Karpas-422 (cell line): ENCODE data around the gene RNF7. TPM values are rescaled to one million over a fixed set of nuclear protein-coding genes. Genes with fewer than 3 reads are reported as not detected.
"Not testable (repeated sequence)": the region's sequence is repeated elsewhere in the genome, so short reads cannot be mapped to it uniquely, and the experiment has no call there.

Source experiments
- DNase-seq: peaks from one replicate; pipeline ENCODE4 v3.0.0-alpha.2; 2015
- H2AFZ ChIP-seq: fragments of 200-600 bp; sonication (generic); 2 replicates; pipeline ENCODE4 v1.6.1; 2014; ENCODE audit warnings: antibody characterized with exemption, low read length, mixed read lengths
- H3K27ac ChIP-seq: fragments of 200-600 bp; sonication (generic); 2 replicates; pipeline ENCODE4 v1.5.1; 2014; ENCODE audit warnings: mild to moderate bottlenecking, low read length, moderate library complexity
- H3K27me3 ChIP-seq: fragments of 200-600 bp; sonication (generic); 2 replicates; pipeline ENCODE4 v1.6.1; 2014; ENCODE audit warnings: low read length, mixed read lengths
- H3K36me3 ChIP-seq: fragments of 200-600 bp; sonication (generic); 2 replicates; pipeline ENCODE4 v1.6.1; 2014; ENCODE audit warnings: low read length, mixed read lengths; ENCODE audit not compliant: insufficient read depth
- H3K4me1 ChIP-seq: fragments of 200-600 bp; sonication (generic); 2 replicates; pipeline ENCODE4 v1.6.1; 2014; ENCODE audit warnings: mild to moderate bottlenecking, low read length, mixed read lengths
- H3K4me2 ChIP-seq: fragments of 200-600 bp; sonication (generic); 2 replicates; pipeline ENCODE4 v1.6.1; 2014; ENCODE audit warnings: low read length, low read depth, mild to moderate bottlenecking; ENCODE audit not compliant: poor library complexity, severe bottlenecking
- H3K4me3 ChIP-seq: fragments of 200-600 bp; sonication (generic); 2 replicates; pipeline ENCODE4 v1.5.1; 2014; ENCODE audit warnings: mild to moderate bottlenecking, antibody characterized with exemption, low read length, mixed read lengths
- H3K79me2 ChIP-seq: fragments of 200-600 bp; sonication (generic); 2 replicates; pipeline ENCODE4 v1.6.1; 2014; ENCODE audit warnings: mild to moderate bottlenecking, low read length, mixed read lengths
- H3K9ac ChIP-seq: fragments of 200-600 bp; sonication (generic); 2 replicates; pipeline ENCODE4 v1.6.0; 2014; ENCODE audit warnings: low read length
- H3K9me2 ChIP-seq: fragments of 200-600 bp; sonication (generic), shearing (Covaris generic); replicated peaks from 2 replicates; pipeline ENCODE4 v1.6.0; 2014; ENCODE audit warnings: mild to moderate bottlenecking, low read length, moderate library complexity; ENCODE audit not compliant: insufficient read depth
- H3K9me3 ChIP-seq: fragments of 300-700, 200-600 bp; sonication (generic); 2 replicates; pipeline ENCODE4 v1.6.1; 2014; ENCODE audit warnings: low read length, mixed read lengths
- H4K20me1 ChIP-seq: fragments of 200-600 bp; sonication (generic); 2 replicates; pipeline ENCODE4 v1.6.1; 2014; ENCODE audit warnings: mild to moderate bottlenecking, antibody characterized with exemption, low read length, low read depth; ENCODE audit not compliant: insufficient read depth
- total RNA-seq: library from RNA; depleted of rRNA; stranded (reverse); fragments of >200 nt; shearing (Covaris generic); gene quantifications from 2 replicates; pipeline ENCODE4 v1.2.3, GENCODE V29; 2014; ENCODE audit warnings: low replicate concordance; rRNA removed

The RNF7 gene
- total RNA-seq, result 38.5 and 63.9 TPM in 2 replicates

- peak within 1 kb of the TSS; percentile 85 for H3K4me3 ChIP-seq
- H3K27ac ChIP-seq, result peak within 1 kb of the TSS; percentile 59
- H3K36me3 ChIP-seq, result peaks cover 12% of the 10 kb centered on the region; the same call in 1 of the 2 replicates
- peak; percentile 99 for DNase-seq
- H3K4me1 ChIP-seq, result peaks cover 31% of the 10 kb centered on the region
- H3K9me3 ChIP-seq, result no peaks in the 10 kb centered on the region
- H4K20me1 ChIP-seq, result peaks cover 10% of the 10 kb centered on the region; the same call in 1 of the 2 replicates
- peak within 1 kb of the TSS; percentile 93 for H3K9ac ChIP-seq
- peak within 1 kb of the TSS; percentile 93 for H3K4me2 ChIP-seq
- peak within 1 kb of the TSS; percentile 93 for H2AFZ ChIP-seq
- no peaks in the 10 kb centered on the region for H3K27me3 ChIP-seq
- H3K9me2 ChIP-seq, result no peaks in the 10 kb centered on the region
- peaks cover 51% of the 10 kb centered on the region for H3K79me2 ChIP-seq
These were observed at the start of gene RNF7 for GRCh38 chr3:141738022-141738890. RNF7 (plus strand) TSS chr3:141738298; CDS start chr3:141738342, 44 bp downstream.

GRCh38 chr3:141690431-141691072 lies 47.5 kb upstream of the RNF7 start:
- Histone ChIP-seq H3K27ac (no peak overlapping the region), H2AFZ (no peak overlapping the region), H3K27me3 (no peaks in the 10 kb centered on the region), H3K4me3 (no peak overlapping the region), H3K9me2 (no peaks in the 10 kb centered on the region), H3K9me3 (no peaks in the 10 kb centered on the region), H4K20me1 (no peaks in the 10 kb centered on the region), H3K36me3 (no peaks in the 10 kb centered on the region), H3K4me2 (no peak overlapping the region), H3K9ac (no peak overlapping the region), H3K4me1 (peaks cover 6% of the 10 kb centered on the region), H3K79me2 (no peaks in the 10 kb centered on the region)
- no peak for DNase-seq

GRCh38 chr3:141691471-141691870 lies 46.6 kb upstream of the RNF7 start:
- H3K9me3 ChIP-seq, H3K4me3 ChIP-seq, DNase-seq, H3K27me3 ChIP-seq, H3K79me2 ChIP-seq, H3K36me3 ChIP-seq, H3K4me1 ChIP-seq, H2AFZ ChIP-seq, H3K9me2 ChIP-seq, H4K20me1 ChIP-seq, H3K9ac ChIP-seq, H3K27ac ChIP-seq, H3K4me2 ChIP-seq: not testable (repeated sequence)

- not testable (repeated sequence) for H3K27me3 ChIP-seq, H3K36me3 ChIP-seq, H3K79me2 ChIP-seq, H3K9ac ChIP-seq, H3K27ac ChIP-seq, H3K9me2 ChIP-seq, H4K20me1 ChIP-seq, H3K4me1 ChIP-seq, H3K4me3 ChIP-seq, H2AFZ ChIP-seq, H3K4me2 ChIP-seq, DNase-seq, H3K9me3 ChIP-seq
These were observed 45.1 kb upstream of the RNF7 start for GRCh38 chr3:141692973-141693372.

- Histone ChIP-seq H3K9ac (no peak overlapping the region), H3K36me3 (no peaks in the 10 kb centered on the region), H3K4me3 (no peak overlapping the region), H3K27ac (no peak overlapping the region), H3K4me1 (no peaks in the 10 kb centered on the region), H3K9me2 (no peaks in the 10 kb centered on the region), H3K4me2 (no peak overlapping the region), H3K27me3 (no peaks in the 10 kb centered on the region), H2AFZ (no peak overlapping the region), H3K79me2 (no peaks in the 10 kb centered on the region), H4K20me1 (no peaks in the 10 kb centered on the region), H3K9me3 (no peaks in the 10 kb centered on the region)
- DNase-seq, result no peak
These were observed 38.8 kb upstream of the RNF7 start for GRCh38 chr3:141699324-141699723.

GRCh38 chr3:141699897-141700296 lies 38.2 kb upstream of the RNF7 start:
- Histone ChIP-seq H3K9me2 (no peaks in the 10 kb centered on the region), H3K4me1 (no peaks in the 10 kb centered on the region), H3K9me3 (no peaks in the 10 kb centered on the region), H4K20me1 (no peaks in the 10 kb centered on the region), H3K4me2 (no peak overlapping the region), H3K27ac (no peak overlapping the region), H3K4me3 (no peak overlapping the region), H2AFZ (peak overlapping the region; percentile 43; the same call in 1 of the 2 replicates), H3K79me2 (no peaks in the 10 kb centered on the region), H3K36me3 (no peaks in the 10 kb centered on the region), H3K27me3 (no peaks in the 10 kb centered on the region), H3K9ac (no peak overlapping the region)
- no peak for DNase-seq

GRCh38 chr3:141703367-141703766 lies 34.7 kb upstream of the RNF7 start:
- H3K9ac ChIP-seq, H3K27me3 ChIP-seq, H3K4me2 ChIP-seq, H4K20me1 ChIP-seq, H3K9me3 ChIP-seq, H3K79me2 ChIP-seq, H3K4me1 ChIP-seq, H3K27ac ChIP-seq, H3K36me3 ChIP-seq, H3K9me2 ChIP-seq, H2AFZ ChIP-seq, DNase-seq, H3K4me3 ChIP-seq: not testable (repeated sequence)

GRCh38 chr3:141707741-141708203 lies 30.3 kb upstream of the RNF7 start:
- H3K4me3 ChIP-seq, result no peak overlapping the region
- no peaks in the 10 kb centered on the region for H4K20me1 ChIP-seq
- no peak overlapping the region for H2AFZ ChIP-seq
- H3K27me3 ChIP-seq, result no peaks in the 10 kb centered on the region
- no peaks in the 10 kb centered on the region for H3K79me2 ChIP-seq
- no peaks in the 10 kb centered on the region for H3K9me3 ChIP-seq
- H3K27ac ChIP-seq, result no peak overlapping the region
- no peaks in the 10 kb centered on the region for H3K4me1 ChIP-seq
- no peaks in the 10 kb centered on the region for H3K36me3 ChIP-seq
- no peak overlapping the region for H3K4me2 ChIP-seq
- no peak for DNase-seq
- H3K9me2 ChIP-seq, result no peaks in the 10 kb centered on the region
- H3K9ac ChIP-seq, result no peak overlapping the region
